HepG2 (cell line): ENCODE data around the gene ENAH. TPM values are rescaled to one million over a fixed set of nuclear protein-coding genes. Genes with fewer than 3 reads are reported as not detected.

Experiments
- AGO1 ChIP-seq: fragments of 200-400 bp; formaldehyde crosslinking; IDR thresholded peaks from 2 replicates; pipeline ENCODE4 v1.6.1; 2017; ENCODE audit warnings: mild to moderate bottlenecking, low read depth, low read length, moderate library complexity; ENCODE audit not compliant: poor library complexity, severe bottlenecking
- DMTF1 ChIP-seq: sonication (generic); formaldehyde crosslinking; IDR thresholded peaks from 2 replicates; pipeline ENCODE4 v1.4.0; 2020; ENCODE audit warnings: mild to moderate bottlenecking, missing genetic modification reagents
- FOXO1 ChIP-seq: sonication (generic); formaldehyde crosslinking; IDR thresholded peaks from 2 replicates; pipeline ENCODE4 v1.4.0; 2020; ENCODE audit warnings: missing genetic modification reagents
- KAT2B ChIP-seq: fragments of 150-350 bp; IDR thresholded peaks from 2 replicates; pipeline ENCODE4 v1.6.1; 2014; ENCODE audit warnings: low read depth, low read length, borderline replicate concordance
- KMT2B ChIP-seq: IDR thresholded peaks from 2 replicates; pipeline ENCODE4 v1.6.1; 2016; ENCODE audit warnings: missing genetic modification reagents, missing compliant biosample characterization
- MTF1 ChIP-seq: sonication (generic); formaldehyde crosslinking; IDR thresholded peaks from 2 replicates; pipeline ENCODE4 v1.5.0; 2020; ENCODE audit warnings: missing genetic modification reagents
- THYN1 ChIP-seq: sonication (generic); formaldehyde crosslinking; IDR thresholded peaks from 2 replicates; pipeline ENCODE4 v1.8.1; 2023; ENCODE audit warnings: low read depth, mild to moderate bottlenecking, moderate library complexity, missing genetic modification reagents, borderline replicate concordance
- WIZ ChIP-seq: sonication (generic); formaldehyde crosslinking; IDR thresholded peaks from 2 replicates; pipeline ENCODE4 v1.5.1; 2020; ENCODE audit warnings: mild to moderate bottlenecking, missing genetic modification reagents
- ZBTB40 ChIP-seq, 2 experiments: fragments of 450-650 bp in 1 of 2; sonication (generic) in 1 of 2; formaldehyde crosslinking in 1 of 2; IDR thresholded peaks; 2 replicates each; pipeline versions ENCODE4 v1.6.1 to v1.8.0; 2016 to 2022; ENCODE audit warnings: antibody characterized with exemption in 1 of 2, mild to moderate bottlenecking in 1 of 2, missing genetic modification reagents in 1 of 2
- ZNF263 ChIP-seq: sonication (generic); formaldehyde crosslinking; IDR thresholded peaks from 2 replicates; pipeline ENCODE4 v1.4.0; 2020; ENCODE audit warnings: missing genetic modification reagents
- ZNF274 ChIP-seq: sonication (generic); formaldehyde crosslinking; IDR thresholded peaks from 2 replicates; pipeline ENCODE4 v1.5.1; 2020; ENCODE audit warnings: mild to moderate bottlenecking, missing genetic modification reagents
- ZNF317 ChIP-seq: sonication (generic); formaldehyde crosslinking; IDR thresholded peaks from 2 replicates; pipeline ENCODE4 v1.5.0; 2020; ENCODE audit warnings: mild to moderate bottlenecking, missing genetic modification reagents
- ZZZ3 ChIP-seq: sonication (generic); formaldehyde crosslinking; IDR thresholded peaks from 2 replicates; pipeline ENCODE4 v1.4.0; 2020; ENCODE audit warnings: missing genetic modification reagents, mild to moderate bottlenecking, borderline replicate concordance
- polyA plus RNA-seq, 8 experiments: library from polyadenylated mRNA; depleted of rRNA in 3 of 8; stranded (reverse) in 7 of 8; unstranded in 1 of 8; fragments of >200 nt; fragmentation: Illumina TruSeq in 4 of 8; extraction: Trizol in 4 of 8; gene quantifications; 2 replicates each; pipeline versions ENCODE4 v1.2.1 to v1.2.3, GENCODE V29; 2011 to 2016; ENCODE audit warnings: low read depth in 4 of 8, missing spikeins in 1 of 8, mixed read lengths in 1 of 8; ENCODE audit not compliant: insufficient read depth in 1 of 8
- total RNA-seq, 5 experiments: library from RNA; depleted of rRNA; stranded (reverse); fragments of >200 nt; fragmentation: Illumina TruSeq; extraction: Trizol; gene quantifications; 2 replicates each; pipeline ENCODE4 v1.2.3, GENCODE V29; 2016; ENCODE audit warnings: low read depth in 1 of 5
- TF ChIP-seq, protein P1 (sequence below): sonication (generic); formaldehyde crosslinking; IDR thresholded peaks from 2 replicates; pipeline ENCODE4 v1.4.0; 2020; ENCODE audit warnings: missing genetic modification reagents

The ENAH gene
- total and polyA plus RNA-seq, 2 of the 13 experiments (the other 11 are each of a cell fraction or from before 2014, with no cell fraction given): 22.1 to 58.3 TPM

DNA sequence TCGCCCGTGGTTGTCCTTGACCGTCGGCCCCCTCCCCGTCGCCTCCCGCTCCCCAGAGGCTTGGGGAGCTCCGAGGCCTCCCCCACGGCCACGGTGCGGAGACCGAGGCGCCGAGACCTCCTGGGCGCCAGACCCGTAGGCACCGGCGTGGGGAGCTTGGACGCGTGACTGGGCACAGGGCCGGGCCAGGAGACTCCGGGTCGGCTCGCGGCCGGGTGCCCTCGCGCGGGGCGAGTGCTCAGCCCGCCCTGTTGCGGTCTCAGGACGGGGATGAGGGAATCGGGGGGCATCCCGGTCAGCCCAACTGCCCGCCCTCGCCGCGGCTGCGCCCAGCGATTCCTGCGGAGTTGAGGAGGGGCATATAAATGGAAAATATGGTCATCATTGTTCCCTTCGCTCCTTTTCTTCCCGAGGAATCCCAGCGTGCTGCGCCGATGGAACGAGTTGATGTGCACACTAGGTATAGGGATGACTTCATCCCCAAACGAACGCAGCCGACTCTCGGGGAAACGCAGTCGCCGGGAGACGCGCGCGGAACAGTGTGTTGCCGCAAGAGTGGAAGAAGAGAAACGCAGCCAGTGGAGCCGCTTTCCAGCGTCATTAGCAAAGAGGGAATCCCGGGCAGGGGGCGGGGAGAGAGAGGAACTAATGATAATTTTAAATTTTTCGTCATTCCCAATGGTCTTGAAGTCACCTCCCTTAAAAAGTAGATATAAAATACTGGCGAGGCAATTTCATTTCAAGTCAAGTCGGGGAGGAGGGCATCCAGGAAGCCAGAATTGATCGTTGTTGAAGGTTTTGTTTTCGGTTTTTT is 747 bp upstream of the ENAH start (continued):
- 0 out of 2 replicates have a peak, but pooled peaks have one; percentile 25 for TF ChIP-seq ZZZ3 (CRISPR knock-in tag)
- TF ChIP-seq KAT2B: no peak
- TF ChIP-seq ZBTB40 (IDR thresholded peaks at IDR 0.05): no peak
- peak; percentile 46; the same call in 1 of the 2 replicates for TF ChIP-seq ZBTB40 (CRISPR knock-in tag; IDR thresholded peaks at IDR 0.05)
- TF ChIP-seq WIZ (CRISPR knock-in tag): 0 out of 2 replicates have a peak, but pooled peaks have one; percentile 33
- peak; percentile 36; the same call in 1 of the 2 replicates for TF ChIP-seq FOXO1
- TF ChIP-seq ZNF274: no peak; the same call in 1 of the 2 replicates
- TF ChIP-seq ZNF263 (CRISPR knock-in tag): peak; percentile 83
- no peak for TF ChIP-seq AGO1
- 0 out of 2 replicates have a peak, but pooled peaks have one; percentile 35 for TF ChIP-seq MTF1 (CRISPR knock-in tag)
- TF ChIP-seq THYN1: no peak
- TF ChIP-seq KMT2B: peak; percentile 45; the same call in 1 of the 2 replicates
- TF ChIP-seq, protein P1, sequence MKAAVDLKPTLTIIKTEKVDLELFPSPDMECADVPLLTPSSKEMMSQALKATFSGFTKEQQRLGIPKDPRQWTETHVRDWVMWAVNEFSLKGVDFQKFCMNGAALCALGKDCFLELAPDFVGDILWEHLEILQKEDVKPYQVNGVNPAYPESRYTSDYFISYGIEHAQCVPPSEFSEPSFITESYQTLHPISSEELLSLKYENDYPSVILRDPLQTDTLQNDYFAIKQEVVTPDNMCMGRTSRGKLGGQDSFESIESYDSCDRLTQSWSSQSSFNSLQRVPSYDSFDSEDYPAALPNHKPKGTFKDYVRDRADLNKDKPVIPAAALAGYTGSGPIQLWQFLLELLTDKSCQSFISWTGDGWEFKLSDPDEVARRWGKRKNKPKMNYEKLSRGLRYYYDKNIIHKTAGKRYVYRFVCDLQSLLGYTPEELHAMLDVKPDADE (CRISPR knock-in tag): no peak
- no peak for TF ChIP-seq DMTF1 (CRISPR knock-in tag)
- TF ChIP-seq ZNF317: no peak
